Measurements from ENCODE around the gene KIAA0232.

- no peak for TF ChIP-seq CTCF (IDR thresholded peaks at IDR 0.05; ENCODE audit: borderline replicate concordance, extremely low read depth, low read length, poor library complexity, severe bottlenecking)
- no peak for TF ChIP-seq EZH2 (IDR thresholded peaks at IDR 0.05; ENCODE audit: borderline replicate concordance, low read depth, low read length, severe bottlenecking)
These were observed 5.6 kb downstream of the KIAA0232 start for GRCh38 chr4:6788123-6788522.
